SU-DHL-6 (cell line): Measurements from ENCODE around the gene ADCY5.

Experiments used
- EZH2phosphoT487 ChIP-seq: fragments of 200-600 bp; sonication (generic), shearing (Covaris generic); conservative IDR thresholded peaks from 2 replicates; pipeline ENCODE4 v1.6.1; 2018; ENCODE audit warnings: mild to moderate bottlenecking, antibody characterized with exemption, low read length, moderate library complexity, mixed read lengths
- TF ChIP-seq, protein P1 (sequence below): fragments of 200-600 bp; sonication (generic); IDR thresholded peaks from one replicate; pipeline ENCODE4 v1.5.1; 2017; ENCODE audit warnings: antibody characterized with exemption, mild to moderate bottlenecking, low read length, moderate library complexity; ENCODE audit not compliant: insufficient read depth, poor library complexity, severe bottlenecking

DNA sequence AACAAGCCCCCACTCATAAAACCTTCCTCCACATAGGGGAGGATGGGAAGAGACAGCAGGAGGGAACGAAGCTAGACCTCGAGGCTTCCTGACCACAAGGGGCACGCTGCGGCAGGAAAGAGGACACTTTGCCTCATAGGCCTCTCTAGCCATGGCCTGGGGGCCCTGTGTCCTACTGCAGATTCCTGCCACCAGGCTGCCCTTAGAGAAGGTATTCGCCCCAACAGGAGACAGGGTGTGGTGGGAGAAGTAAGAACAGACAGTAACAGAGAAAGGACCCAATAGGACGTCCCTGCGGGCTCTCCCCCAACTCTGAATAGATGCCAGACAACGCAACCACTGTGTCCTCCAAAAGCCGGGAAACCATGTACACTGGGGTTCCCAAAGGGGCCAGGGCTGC lies 36.8 kb downstream of the ADCY5 start:
- TF ChIP-seq, protein P1, sequence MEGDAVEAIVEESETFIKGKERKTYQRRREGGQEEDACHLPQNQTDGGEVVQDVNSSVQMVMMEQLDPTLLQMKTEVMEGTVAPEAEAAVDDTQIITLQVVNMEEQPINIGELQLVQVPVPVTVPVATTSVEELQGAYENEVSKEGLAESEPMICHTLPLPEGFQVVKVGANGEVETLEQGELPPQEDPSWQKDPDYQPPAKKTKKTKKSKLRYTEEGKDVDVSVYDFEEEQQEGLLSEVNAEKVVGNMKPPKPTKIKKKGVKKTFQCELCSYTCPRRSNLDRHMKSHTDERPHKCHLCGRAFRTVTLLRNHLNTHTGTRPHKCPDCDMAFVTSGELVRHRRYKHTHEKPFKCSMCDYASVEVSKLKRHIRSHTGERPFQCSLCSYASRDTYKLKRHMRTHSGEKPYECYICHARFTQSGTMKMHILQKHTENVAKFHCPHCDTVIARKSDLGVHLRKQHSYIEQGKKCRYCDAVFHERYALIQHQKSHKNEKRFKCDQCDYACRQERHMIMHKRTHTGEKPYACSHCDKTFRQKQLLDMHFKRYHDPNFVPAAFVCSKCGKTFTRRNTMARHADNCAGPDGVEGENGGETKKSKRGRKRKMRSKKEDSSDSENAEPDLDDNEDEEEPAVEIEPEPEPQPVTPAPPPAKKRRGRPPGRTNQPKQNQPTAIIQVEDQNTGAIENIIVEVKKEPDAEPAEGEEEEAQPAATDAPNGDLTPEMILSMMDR = no peak
- TF ChIP-seq EZH2phosphoT487 = no peak
